Amniotic stem cell (primary cell): ENCODE measurements around the gene RUVBL2.
"Not testable (repeated sequence)": the region's sequence is repeated elsewhere in the genome, so short reads cannot be mapped to it uniquely, and the experiment has no call there.

ENCODE experiments used
- DNase-seq: peaks from one replicate; lab custom pipeline; 2025; lab: John Stamatoyannopoulos, UW

The RUVBL2 gene

DNA sequence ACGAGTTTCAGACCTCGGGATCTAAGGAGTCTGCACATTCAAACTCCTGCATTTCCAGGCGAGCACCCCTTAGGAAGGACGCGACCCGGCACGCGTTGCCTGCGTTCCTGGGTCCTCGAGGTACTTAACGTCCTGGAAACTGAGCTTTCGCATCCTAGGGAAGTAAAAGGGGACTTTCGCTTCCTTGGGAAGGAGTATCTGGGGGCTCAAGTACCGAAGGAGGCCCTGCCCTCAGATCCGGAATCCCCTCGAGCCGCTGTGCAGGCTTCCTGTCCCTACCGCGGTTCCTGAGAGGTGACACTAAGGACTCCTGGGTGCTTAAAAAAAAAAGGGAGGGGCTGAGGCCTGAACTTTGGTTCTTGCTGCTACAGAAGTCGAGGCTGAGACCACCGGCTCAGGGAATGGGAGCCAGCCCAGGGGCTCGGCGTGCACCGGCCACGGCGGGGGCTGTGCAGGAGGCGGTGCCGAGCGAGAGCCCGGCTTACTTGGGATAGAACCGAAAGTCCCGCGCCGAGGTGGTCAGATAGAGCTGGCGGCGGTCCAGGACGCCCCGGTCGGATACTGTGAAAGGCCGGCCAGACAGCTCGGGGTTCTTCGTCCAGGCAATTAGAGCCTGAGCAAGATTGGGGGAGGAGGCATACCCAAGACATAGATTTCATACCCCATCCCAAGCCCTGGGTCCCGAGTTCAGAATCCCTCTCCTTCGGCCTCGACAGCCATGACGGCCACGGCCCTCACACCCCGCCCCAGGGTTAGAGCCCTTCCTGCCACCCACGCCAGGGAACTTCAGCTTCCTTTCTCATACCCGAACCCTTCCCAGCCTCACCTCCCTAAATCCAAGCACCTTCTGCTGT is 24.9 kb downstream of the RUVBL2 start:
- DNase-seq: not testable (repeated sequence)

DNA sequence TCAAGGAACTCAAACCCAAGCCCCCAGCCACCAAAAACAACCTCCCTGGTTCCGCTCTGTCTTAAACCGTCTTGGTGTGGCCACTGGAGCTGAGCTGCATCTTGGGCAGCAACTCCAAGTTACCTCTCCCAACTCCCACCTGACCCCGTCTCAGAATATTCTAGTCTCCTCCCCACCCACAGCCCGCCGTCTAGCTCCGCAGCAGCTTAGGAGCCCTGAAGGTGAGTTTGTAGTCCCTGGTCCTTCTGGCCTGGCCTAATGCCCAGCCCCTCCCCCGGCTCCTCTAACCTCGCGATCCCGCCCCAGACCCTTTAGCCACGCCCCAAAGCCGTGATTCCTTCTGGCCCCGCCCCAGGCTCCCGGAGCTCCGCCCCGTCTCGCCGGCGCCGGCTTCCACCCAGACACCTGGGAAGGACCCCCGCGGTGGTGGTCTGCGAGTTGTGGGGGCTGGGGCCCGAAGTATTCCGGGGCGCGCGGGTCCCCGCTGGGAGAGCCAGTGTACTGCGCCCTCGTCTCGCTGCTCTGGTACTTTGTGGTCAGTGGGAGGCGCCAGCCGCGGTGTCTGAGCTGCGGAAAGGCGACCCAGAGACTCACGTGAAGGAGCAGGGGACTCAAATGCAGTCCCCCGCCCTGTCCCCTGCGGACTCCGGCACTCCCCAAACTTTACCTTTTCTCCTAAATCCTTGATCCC is 25.7 kb downstream of the RUVBL2 start:
- no peak for DNase-seq

DNA sequence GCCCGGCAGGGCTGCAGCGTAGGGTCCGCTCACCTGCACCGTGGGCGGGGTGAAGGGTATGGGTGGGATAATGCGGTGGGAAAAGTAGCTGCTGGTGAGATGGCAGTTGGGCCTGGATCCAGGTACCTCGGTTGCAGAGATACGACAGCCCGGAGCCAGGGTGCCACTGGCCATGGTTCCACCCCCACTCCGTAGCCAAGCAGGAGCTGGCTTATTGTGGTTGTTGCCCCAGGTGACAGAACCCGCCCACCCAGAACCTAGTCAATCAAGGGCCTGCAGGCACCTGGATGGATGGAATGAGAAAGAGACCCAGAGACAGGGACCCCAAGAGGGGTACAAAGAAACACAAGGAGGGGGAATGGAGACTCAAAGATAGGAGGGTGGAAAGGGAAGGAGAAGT is 26.7 kb downstream of the RUVBL2 start:
- no peak for DNase-seq

DNA sequence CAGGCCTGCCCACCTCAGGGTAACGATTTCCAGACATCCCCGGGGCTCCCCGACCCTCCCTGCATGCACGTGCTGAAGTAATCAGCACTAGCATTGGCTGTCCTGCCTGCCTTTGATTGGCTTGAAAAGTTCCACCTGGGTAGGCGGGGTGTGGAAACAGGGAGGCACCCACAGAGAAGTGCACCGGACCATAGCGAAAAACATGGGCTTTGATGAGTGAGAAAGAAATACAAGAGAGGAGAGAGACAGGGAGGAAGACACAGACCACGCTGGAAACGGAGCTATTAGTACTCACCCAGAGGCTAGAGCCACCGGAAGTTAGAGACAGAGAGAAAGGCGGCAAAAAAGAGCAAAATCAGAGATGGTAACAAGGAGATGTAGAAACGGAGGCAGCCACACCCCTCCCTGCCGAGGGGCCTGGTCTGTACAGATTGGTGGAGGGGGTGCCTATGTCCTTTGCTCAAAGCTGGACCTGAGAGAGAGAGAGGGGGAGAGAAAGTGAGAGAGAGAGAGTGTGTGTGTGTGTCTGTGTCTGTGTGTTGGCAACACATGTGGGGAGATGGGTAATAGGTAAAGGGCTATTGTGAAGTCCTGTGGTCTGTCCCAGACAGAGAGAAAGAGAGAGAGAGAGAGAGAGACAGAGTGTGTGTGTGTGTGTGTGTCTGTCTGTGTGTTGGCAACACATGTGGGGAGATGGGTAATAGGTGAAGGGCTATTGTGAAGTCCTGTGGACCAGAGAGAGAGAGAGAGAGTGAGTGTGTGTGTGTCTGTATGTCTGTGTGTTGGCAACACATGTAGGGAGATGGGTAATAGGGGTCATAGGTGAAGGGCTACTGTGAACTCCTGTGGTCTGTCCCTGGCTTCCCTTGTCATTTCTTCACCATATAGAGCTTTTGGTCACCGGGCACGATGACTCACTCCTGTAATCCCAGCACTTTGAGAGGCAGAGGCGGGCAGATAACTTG is 27.5 kb downstream of the RUVBL2 start:
- no peak for DNase-seq

DNA sequence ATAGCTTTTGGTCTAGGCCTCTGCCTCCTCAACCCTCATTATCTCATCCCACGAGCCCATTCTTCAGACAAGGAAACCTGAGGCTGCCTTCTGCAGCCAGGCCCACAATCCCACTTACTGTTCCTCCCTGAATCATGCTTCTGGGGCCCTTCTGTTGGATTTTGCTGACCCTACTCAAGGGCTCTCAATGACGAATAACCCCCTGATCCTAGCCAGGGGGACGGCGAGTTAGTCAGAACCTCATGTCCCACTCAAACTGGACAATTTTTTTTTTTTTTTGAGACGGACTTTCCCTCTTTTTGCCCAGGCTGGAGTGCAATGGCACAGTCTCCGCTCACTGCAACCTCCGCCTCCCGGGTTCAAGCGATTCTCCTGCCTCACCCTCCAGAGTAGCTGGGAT is 28.4 kb downstream of the RUVBL2 start:
- DNase-seq: no peak

DNA sequence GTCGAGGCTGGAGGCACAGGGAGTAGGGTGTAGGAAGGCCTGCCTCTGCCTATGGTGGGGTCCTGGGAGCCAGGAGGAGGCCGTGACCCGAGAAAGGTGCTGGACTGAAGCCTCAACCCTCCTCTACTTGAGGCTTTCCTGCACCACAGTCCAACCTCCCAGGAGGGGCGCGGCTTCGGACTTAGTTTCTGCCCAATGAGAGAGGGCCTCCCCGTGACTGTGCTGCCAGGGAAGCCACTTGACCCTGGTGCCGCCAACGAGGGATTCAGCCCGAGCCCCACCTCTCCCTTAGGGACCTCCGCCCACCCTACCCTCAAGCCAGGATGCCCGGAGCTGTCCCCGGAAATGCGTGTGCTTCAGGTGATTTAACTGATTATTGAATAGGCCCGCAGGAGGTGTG is 30.5 kb downstream of the RUVBL2 start, which contains the start of gene CGB3:
Gene CGB3 (minus strand): TSS at position 101 of the 400 bp plus-strand sequence. CDS start 362 bp downstream, outside the sequence.
- DNase-seq: not testable (repeated sequence)

DNA sequence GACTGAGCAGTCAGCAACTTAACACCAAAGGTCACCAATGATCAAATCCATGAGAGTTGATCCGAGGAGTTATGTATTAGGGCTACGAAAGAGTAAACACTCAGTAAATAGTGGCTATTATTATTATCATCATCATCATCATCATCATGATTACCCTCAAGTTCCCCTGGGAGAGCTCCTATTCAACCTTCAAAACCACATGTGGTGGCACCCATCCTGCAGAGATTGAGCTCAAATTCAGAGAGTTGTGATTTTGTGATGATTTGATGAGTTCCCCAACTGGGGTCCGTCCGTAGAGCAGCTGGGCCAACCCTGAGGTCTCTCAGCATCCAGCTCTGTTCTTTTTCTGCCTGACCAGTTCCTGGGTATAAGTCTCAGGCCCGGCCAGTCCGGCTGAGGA is 31.4 kb downstream of the RUVBL2 start:
- DNase-seq: not testable (repeated sequence)

DNA sequence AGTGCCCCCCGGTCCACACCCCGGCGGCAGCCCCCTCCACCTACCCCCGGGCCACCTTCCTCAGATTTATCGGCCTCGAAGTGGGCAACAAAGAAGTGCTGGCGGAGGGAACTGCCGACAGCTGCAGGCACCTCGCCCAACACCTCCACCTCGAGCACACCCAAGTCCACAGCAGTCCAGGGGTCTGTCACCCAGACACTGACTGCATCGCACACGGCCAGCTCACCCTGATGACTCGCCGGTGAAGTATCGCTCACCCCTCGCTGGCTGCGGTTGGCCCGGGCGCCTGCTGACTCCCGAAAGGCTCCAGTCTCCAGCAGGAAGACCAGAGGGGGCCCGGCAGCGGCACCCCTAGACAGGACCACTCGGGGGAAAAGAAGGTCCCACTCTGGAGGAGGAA is 31.9 kb downstream of the RUVBL2 start:
- DNase-seq: not testable (repeated sequence)

DNA sequence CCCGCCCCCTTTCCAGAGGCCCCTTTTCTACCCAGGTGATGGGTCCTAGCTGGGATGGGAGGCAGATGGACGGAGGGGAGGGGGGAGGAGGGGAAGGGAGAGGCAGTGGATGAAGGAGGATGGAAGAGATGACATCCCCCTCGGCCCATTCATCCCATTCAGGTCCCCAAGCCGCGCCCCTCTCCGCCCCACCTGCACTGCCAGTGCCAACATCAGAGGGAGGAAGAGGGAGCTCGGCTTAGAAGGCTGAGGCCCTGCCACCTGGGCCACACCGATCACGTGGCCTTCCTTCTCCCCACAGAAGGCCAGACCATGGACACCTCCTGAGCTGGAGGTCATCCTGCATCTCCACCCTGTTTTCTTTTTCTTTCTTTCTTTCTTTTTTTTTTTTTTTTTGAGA is 35.0 kb downstream of the RUVBL2 start:
- not testable (repeated sequence) for DNase-seq

DNA sequence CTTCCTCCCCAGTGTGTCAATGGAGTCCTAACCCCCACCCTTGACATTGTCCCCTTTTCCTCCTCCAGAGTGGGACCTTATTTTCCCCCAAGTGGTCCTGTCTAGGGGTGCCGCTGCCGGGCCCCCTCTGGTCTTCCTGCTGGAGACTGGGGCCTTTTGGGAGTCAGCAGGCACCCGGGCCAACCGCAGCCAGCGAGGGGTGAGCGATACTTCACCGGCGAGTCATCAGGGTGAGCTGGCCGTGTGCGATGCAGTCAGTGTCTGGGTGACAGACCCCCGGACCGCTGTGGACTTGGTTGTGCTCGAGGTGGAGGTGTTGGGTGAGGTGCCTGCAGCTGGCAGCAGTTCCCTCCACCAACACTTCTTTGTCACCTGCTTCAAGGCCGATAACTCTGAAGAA is 36.1 kb downstream of the RUVBL2 start:
- not testable (repeated sequence) for DNase-seq

DNA sequence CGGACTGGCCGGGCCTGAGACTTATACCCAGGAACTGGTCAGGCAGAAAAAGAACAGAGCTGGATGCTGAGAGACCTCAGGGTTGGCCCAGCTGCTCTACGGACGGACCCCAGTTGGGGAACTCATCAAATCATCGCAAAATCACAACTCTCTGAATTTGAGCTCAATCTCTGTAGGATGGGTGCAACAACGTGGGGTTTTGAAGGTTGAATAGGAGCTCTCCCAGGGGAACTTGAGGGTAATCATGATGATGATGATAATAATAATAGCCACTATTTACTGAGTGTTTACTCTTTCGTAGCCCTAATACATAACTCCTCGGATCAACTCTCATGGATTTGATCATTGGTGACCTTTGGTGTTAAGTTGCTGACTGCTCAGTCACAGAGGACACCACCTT is 36.6 kb downstream of the RUVBL2 start:
- not testable (repeated sequence) for DNase-seq

DNA sequence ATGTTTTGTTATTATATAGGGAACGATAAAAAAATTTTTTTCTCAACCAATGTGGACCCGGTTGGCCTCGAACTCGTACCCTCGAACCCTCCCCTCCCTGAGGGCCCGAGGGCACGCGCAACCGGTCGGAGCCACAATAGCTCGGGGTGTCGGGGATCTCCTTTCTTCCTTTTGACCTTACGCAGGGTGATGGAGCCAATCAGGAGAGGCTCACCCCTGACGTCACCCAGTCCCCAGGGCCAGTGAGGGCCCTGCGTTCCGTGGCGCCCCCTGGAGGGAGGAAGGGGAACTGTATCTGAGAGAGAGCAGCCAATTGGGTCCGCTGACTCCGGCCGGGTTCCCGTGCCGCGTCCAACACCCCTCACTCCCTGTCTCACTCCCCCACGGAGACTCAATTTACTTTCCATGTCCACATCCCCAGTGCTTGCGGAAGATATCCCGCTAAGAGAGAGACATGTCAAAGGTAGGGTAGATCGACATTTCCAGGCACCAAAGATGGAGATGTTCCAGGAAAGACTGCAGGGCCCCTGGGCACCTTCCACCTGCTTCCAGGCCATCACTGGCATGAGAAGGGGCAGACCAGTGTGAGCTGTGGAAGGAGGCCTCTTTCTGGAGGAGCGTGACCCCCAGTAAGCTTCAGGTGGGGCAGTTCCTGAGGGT is 38.1 kb downstream of the RUVBL2 start, which contains the start of gene CGB2:
Gene CGB2 (plus strand): TSS at position 249 of the 660 bp plus-strand sequence. CDS start 206 bp downstream, at position 455.
- DNase-seq: not testable (repeated sequence)

DNA sequence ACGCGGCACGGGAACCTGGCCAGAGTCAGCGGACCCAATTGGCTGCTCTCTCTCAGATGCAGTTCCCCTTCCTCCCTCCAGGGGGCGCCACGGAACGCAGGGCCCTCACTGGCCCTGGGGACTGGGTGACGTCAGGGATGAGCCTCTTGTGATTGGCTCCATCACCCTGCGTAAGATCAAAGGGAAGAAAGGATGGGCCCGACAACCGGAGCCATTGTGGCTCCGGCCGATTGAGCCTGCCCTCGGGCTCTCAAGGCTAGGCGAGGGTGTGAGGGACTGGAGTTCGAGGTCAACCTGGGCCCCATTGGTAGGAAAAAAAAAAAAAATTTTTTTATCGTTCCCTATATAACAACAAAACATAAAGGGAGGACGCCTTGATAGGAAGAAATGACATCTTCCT is 43.1 kb downstream of the RUVBL2 start, which contains the start of gene CGB1:
Gene CGB1 (minus strand): TSS at position 81 of the 400 bp plus-strand sequence. CDS start 184 bp downstream, outside the sequence.
- not testable (repeated sequence) for DNase-seq

DNA sequence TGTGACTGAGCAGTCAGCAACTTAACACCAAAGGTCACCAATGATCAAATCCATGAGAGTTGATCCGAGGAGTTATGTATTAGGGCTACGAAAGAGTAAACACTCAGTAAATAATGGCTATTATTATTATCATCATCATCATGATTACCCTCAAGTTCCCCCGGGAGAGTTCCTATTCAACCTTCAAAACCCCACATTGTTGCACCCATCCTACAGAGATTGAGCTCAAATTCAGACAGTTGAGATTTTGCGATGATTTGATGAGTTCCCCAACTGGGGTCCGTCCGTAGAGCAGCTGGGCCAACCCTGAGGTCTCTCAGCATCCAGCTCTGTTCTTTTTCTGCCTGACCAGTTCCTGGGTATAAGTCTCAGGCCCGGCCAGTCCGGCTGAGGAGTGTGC is 44.4 kb downstream of the RUVBL2 start:
- DNase-seq: not testable (repeated sequence)

DNA sequence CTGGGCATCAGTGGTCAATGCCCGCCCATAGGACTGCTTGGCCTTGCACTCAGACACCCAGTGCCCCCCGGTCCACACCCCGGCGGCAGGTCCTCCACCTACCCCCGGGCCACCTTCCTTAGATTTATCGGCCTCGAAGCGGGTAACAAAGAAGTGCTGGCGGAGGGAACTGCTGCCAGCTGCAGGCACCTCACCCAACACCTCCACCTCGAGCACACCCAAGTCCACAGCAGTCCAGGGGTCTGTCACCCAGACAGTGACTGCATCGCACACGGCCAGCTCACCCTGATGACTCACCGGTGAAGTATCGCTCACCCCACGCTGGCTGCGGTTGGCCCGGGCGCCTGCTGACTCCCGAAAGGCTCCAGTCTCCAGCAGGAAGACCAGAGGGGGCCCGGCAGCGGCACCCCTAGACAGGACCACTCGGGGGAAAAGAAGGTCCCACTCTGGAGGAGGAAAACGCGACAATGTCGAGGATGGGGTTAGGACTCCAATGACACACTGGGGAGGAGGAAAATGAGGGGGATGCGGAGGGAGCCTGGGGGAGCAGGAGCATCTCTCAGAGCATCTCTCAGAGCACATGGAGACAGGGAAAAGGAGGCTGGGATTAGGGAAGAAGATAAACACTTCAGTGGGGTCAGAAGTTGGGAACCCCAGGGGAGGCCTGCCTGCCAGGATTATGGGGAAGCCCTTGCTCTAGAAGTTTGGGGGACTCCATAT is 45.0 kb downstream of the RUVBL2 start:
- not testable (repeated sequence) for DNase-seq

DNA sequence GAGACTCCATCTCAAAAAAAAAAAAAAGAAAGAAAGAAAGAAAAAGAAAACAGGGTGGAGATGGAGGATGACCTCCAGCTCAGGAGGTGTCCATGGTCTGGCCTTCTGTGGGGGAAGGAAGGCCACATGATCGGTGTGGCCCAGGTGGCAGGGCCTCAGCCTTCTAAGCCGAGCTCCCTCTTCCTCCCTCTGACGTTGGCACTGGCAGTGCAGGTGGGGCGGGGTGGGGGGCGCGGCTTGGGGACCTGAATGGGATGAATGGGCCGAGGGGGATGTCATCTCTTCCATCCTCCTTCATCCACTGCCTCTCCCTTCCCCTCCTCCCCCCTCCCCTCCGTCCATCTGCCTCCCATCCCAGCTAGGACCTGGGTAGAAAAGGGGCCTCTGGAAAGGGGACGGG is 46.0 kb downstream of the RUVBL2 start:
- DNase-seq: not testable (repeated sequence)

DNA sequence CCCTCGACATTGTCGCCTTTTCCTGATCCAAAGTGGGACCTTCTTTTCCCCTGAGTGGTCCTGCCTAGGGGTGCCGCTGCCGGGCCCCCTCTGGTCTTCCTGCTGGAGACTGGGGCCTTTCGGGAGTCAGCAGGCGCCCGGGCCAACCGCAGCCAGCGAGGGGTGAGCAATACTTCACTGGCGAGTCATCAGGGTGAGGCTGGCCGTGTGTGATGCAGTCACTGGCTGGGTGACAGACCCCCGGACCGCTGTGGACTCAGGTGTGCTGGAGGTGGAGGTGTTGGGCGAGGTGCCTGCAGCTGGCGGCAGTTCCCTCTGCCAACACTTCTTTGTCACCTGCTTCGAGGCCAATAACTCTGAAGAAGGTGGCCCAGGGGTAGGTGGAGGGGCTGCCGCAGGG is 48.5 kb downstream of the RUVBL2 start:
- no peak for DNase-seq

DNA sequence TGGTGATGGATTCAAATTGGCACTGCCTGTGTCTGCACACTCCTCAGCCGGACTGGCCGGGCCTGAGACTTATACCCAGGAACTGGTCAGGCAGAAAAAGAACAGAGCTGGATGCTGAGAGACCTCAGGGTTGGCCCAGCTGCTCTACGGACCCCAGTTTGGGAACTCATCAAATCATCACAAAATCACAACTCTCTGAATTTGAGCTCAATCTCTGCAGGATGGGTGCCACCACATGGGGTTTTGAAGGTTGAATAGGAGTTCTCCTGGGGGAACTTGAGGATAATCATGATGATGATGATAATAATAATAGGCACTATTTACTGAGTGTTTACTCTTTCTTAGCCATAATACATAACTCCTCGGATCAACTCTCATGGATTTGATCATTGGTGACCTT is 49.0 kb downstream of the RUVBL2 start:
- DNase-seq: not testable (repeated sequence)

DNA sequence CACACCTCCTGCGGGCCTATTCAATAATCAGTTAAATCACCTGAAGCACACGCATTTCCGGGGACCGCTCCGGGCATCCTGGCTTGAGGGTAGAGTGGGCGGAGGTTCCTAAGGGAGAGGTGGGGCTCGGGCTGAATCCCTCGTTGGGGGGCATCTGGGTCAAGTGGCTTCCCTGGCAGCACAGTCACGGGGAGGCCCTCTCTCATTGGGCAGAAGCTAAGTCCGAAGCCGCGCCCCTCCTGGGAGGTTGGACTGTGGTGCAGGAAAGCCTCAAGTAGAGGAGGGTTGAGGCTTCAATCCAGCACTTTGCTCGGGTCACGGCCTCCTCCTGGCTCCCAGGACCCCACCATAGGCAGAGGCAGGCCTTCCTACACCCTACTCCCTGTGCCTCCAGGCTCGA is 49.9 kb downstream of the RUVBL2 start, which contains the start of gene CGB5:
Gene CGB5 (plus strand): TSS at position 301 of the 400 bp plus-strand sequence. CDS start 362 bp downstream, outside the sequence.
- not testable (repeated sequence) for DNase-seq

DNA sequence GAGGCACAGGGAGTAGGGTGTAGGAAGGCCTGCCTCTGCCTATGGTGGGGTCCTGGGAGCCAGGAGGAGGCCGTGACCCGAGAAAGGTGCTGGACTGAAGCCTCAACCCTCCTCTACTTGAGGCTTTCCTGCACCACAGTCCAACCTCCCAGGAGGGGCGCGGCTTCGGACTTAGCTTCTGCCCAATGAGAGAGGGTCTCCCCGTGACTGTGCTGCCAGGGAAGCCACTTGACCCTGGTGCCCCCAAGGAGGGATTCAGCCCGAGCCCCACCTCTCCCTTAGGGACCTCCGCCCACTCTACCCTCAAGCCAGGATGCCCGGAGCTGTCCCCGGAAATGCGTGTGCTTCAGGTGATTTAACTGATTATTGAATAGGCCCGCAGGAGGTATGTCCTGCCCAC is 55.3 kb downstream of the RUVBL2 start, which contains the start of gene CGB8:
Gene CGB8 (minus strand): TSS at position 101 of the 400 bp plus-strand sequence. CDS start 372 bp downstream, outside the sequence.
- DNase-seq: not testable (repeated sequence)
